Hair follicular keratinocyte (primary cell): ENCODE measurements around the gene GMPR. TPM values are rescaled to one million over a fixed set of nuclear protein-coding genes. Genes with fewer than 3 reads are reported as not detected.

ENCODE experiments used
- total RNA-seq: library from RNA; depleted of rRNA; stranded (reverse); fragments of >200 nt; gene quantifications from 2 replicates; pipeline ENCODE4 v1.2.3, GENCODE V29; 2015

Gene GMPR
- 0.04 TPM in 1 of 2 replicates, not detected in the other for total RNA-seq

GRCh38 chr6:16238057-16238962 is at the start of gene GMPR:
Gene GMPR, plus strand, starts transcription at chr6:16238587. Its CDS starts 107 bp downstream, at chr6:16238694.

Other genes starting within 250 kb of the GMPR start
- 0.94 and 1.1 TPM in 2 replicates for gene MYLIP, start 109.5 kb upstream of the GMPR start, total RNA-seq